Tongue (tissue), 2 donors: Measurements from ENCODE around the gene PLEKHM3. TPM values are rescaled to one million over a fixed set of nuclear protein-coding genes. Genes with fewer than 3 reads are reported as not detected.
"Not testable (repeated sequence)": the region's sequence is repeated elsewhere in the genome, so short reads cannot be mapped to it uniquely, and the experiment has no call there.

Source experiments
- DNase-seq: peaks from one replicate; pipeline ENCODE4 v3.0.0-alpha.2; 2015
- total RNA-seq: library from RNA; depleted of rRNA; stranded (reverse); fragments of >200 nt; gene quantifications from one replicate; pipeline ENCODE4 v1.2.3, GENCODE V29; 2014

Gene PLEKHM3
- total RNA-seq, 1 donor from 2014 or later = 20.0 TPM

- DNase-seq = no peak
Observed at GRCh38 chr2:207988975-207989374, 36.4 kb downstream of the PLEKHM3 start.

DNA sequence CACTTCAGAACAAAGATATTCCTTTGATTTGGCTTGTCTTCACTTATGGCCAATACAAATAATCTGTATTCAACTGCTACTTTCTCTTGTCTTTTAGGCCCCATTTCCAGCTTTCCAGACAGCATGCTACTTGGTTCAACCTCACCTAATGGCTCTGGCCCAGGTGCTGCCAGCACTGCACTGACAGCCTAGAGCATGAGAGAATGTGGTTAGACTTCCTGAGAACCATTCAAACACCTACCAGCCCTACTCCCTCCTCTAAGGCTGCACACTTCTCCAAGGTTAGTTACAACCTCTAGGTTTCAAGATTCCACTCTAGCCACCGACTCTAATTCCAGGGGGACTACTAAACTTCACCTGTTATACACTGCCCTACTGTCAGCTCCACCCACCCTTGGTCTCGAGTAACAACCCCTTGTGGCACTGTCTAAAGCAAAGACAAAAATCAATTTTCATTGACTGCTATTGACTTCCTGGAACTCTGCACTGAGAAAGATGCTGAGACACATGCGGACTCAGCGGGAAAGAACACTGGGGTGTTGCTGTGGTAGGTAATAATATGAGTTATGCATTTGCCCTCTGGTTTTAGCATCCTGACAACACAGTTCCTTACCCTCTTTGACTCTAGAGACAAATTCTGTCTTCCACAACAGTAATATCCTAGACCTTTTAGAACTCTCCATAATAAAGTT is 38.2 kb downstream of the PLEKHM3 start:
- no peak for DNase-seq

DNA sequence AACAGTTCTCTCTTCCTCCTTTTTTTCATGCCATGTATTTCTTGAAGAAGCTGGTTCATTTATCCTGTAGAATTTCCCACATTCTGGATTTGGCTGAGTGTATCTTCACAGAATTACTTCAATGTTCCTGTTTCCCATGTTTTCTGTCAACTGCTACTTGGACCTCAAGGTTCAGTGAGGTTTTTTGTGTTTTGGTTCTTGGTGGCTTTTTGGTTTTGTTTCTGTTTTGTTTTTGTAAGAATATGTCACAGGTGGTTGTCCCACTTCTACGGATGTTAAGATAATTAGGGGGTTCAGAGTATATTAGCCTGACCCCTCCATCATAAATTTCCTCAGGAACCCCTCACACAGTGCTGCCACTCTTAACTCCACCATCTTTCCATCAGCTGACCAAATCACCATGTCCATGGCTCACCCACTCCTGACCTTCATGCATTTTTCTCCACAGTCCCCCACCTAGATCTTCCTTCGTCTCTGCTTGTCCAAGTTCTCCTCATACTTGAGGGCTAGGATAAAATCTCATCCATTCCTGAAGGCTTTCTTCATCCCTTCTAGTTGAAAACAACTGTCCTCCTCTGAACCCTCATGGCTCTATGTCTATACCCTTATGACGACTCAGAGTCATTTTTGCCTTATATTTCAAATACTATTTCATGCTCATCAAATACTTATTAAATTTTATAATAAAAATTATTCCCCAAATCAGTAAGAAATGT is 40.4 kb downstream of the PLEKHM3 start:
- DNase-seq = no peak

GRCh38 chr2:207983641-207984042 is 41.7 kb downstream of the PLEKHM3 start:
- DNase-seq = no peak

- DNase-seq = no peak
Observed at GRCh38 chr2:207978177-207978948, 47.0 kb downstream of the PLEKHM3 start.

DNA sequence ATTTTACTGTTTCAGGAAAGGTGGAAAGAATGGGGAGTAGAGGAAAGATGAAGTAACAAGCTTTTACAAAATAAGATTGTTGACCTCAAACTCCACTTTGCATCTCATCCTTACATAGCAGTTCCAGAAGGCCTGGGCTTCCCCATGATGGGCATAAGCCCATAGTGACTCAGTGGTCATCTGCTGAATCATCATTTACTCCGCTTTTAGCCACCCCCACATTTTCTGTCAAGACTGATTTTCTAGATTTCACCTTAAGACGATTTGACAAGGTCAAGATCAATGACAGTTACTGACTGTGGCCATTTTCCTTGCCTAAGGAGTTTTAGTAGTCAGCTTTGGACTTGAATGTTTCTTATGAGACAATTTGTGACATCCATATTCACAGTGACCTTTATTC is 49.4 kb downstream of the PLEKHM3 start:
- DNase-seq = no peak

- no peak for DNase-seq
Observed at GRCh38 chr2:207974216-207974605, 51.1 kb downstream of the PLEKHM3 start.

- DNase-seq = no peak
Observed at GRCh38 chr2:207970826-207971180, 54.5 kb downstream of the PLEKHM3 start.

- no peak for DNase-seq
Observed at GRCh38 chr2:207970147-207970825, 55.0 kb downstream of the PLEKHM3 start.

GRCh38 chr2:207969249-207969648 is 56.1 kb downstream of the PLEKHM3 start:
- no peak for DNase-seq

GRCh38 chr2:207967121-207967520 is 58.2 kb downstream of the PLEKHM3 start:
- no peak for DNase-seq

- no peak for DNase-seq
Observed at GRCh38 chr2:207960911-207961310, 64.4 kb downstream of the PLEKHM3 start.

GRCh38 chr2:207960090-207960489 is 65.2 kb downstream of the PLEKHM3 start:
- no peak for DNase-seq

DNA sequence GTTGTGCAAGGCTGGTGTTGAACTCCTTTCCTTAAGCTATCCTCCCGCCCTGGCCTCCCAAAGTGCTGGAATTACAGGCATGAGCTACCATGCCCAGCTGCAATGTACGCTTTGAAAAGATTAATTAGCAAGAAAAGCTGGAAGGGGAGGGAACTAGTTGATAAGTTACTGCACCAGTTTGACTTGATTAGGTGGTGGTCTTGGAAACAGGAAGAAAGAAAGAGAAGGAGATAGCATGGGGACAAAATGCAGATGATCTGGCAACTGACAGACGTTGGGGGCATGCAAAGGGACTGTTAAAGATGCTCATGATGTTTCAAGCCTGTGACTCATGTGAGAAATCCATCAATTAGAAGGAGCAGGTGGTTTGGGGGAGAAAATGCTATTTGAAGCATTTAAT is 68.6 kb downstream of the PLEKHM3 start:
- no peak for DNase-seq

DNA sequence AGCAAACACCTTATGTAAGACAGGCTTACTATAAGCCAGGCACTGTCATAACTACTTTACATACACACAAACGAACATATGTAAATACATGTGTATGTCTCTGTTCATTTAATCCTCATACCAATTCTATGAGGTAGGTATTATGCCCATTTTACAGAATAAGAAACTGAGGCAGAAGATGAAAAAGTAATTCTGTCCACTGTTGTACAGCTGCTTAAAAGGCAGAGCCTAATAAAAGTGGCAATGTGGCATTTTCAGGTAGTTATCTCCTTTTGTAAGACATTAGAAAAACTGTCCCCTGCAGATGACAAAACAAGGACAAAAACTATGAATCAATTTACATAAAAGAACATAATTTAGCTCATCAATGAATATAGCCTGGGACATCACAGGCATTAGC is 69.9 kb downstream of the PLEKHM3 start:
- DNase-seq = no peak

GRCh38 chr2:207953354-207953753 is 72.0 kb downstream of the PLEKHM3 start:
- no peak for DNase-seq

- DNase-seq = peak; percentile 8
Observed at GRCh38 chr2:207952564-207953345, 72.6 kb downstream of the PLEKHM3 start.

DNA sequence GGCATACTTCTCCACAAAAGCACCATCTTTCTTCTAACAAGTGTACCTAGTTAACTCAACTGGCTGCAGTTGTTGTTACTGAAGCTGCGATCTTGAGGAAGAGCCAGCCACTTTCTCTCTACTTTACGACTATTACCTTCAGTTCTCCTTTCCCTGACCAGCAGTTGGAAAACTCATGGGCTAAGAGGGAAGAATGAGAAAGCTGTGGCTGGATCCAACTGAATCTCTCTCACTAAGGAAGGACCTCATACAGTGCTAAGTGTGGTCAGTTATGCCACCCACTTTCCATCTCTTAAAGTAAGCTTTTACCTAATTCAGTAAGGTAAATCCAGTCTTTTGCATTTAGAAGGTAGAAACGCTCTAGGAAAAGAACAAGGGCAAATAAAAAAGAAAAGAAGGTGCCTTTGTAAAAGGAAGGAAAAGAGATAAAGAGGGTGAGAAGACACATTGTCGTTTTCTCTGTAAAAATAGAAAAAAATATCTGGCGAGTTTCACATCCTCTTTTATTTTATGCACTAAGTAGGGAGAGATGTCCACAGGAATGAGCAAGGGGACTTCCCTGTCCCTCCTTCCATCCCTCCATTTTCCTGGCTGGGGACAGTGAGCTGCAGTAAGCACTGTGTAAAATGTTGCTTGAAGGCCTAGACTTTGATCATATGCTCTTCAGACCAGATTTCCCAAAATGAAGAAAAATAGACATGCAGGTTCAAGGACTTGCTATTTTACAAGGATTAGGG is 73.4 kb downstream of the PLEKHM3 start:
- DNase-seq = no peak

GRCh38 chr2:207950761-207951114 is 74.6 kb downstream of the PLEKHM3 start:
- no peak for DNase-seq

DNA sequence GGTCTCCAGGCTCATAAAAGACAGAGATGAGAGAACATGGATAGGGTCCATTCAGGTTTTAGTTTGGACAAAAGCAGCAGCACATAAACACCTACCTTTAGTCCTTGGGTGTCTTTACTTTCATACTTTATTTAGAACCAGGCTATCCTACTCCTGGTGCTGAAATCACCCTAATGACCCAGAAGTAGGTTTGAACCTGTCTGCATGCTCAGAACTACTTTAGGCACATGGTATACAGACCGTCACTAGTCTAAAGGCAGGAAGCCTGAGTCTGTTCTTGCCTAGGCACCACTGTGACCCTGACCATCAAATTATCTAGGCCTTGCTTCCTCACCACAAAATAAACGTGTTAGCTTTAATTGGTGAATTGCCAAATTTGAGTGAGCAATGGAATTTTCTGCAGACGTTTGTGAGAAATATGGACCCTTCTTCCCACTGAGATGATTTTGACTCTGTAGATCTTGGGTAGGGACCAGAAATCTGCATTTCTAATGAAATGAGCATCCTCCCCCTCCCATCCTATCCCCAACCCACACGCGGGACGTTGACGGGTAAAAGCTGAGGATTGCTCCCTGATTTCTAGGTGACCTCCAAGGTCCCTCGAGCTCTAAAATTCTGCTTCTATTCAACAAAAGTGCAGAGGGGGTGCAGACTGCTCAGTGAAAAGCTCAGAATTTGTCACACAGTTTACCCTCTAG is 75.1 kb downstream of the PLEKHM3 start:
- no peak for DNase-seq

DNA sequence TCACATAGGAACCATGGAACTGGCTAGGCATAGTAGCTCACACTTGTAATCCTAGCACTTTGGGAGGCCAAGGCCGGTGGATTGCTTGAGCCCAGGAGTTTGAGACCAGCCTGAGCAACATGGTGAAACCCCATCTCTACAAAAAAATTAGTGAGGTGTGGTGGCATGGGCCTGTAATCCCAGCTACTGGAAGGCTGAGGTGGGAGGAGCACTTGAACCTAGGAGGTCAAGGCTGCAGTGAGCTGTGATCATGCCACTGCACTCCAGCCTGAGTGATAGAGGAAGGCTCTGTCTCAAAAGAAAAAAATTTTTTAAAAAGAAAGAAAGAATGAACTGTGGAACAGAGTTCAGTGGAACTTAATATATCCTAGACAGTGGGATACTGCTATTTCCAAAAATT is 76.1 kb downstream of the PLEKHM3 start:
- DNase-seq = not testable (repeated sequence)
